Pancreas (tissue), 10 donors: ENCODE results near the gene SRPK3. TPM values are rescaled to one million over a fixed set of nuclear protein-coding genes. Genes with fewer than 3 reads are reported as not detected.

Experiments used
- ATAC-seq, 4 donors: fragments of 200-7000 bp; cut with Tn5 transposase; one replicate each; pipeline versions ENCODE4 v1.8.0 to v1.9.1; 2020; ENCODE audit warnings: mild to moderate bottlenecking in 4 of 4, moderate library complexity in 4 of 4
- DNase-seq, 6 donors: peaks; one replicate each; pipeline ENCODE4 v3.0.0-alpha.2; 2020
- FAIRE-seq: peaks from 2 replicates; lab custom pipeline; 2012; peaks lifted over from hg19 to GRCh38; lab: Jason Lieb, UNC
- H3K27ac ChIP-seq, 4 donors: fragments of 200-600 bp; sonication (generic); 1 replicate in 3 of 4; 2 replicates in 1 of 4; pipeline versions ENCODE4 v1.5.0 to v1.8.0; 2020
- H3K27me3 ChIP-seq, 4 donors: fragments of 200-600 bp; one replicate each; pipeline ENCODE4 v1.8.0; 2021
- H3K36me3 ChIP-seq, 3 donors: fragments of 200-600 bp; sonication (generic) in 1 of 3; one replicate each; pipeline versions ENCODE4 v1.5.0 to v1.8.0; 2020 to 2021
- H3K4me1 ChIP-seq, 3 donors: fragments of 200-600 bp; one replicate each; pipeline ENCODE4 v1.8.0; 2021
- H3K4me3 ChIP-seq, 4 donors: fragments of 200-600 bp; sonication (generic) in 2 of 4; one replicate each; pipeline versions ENCODE4 v1.5.0 to v1.8.0; 2020 to 2021
- H3K9me3 ChIP-seq, 4 donors: fragments of 200-600 bp; one replicate each; pipeline ENCODE4 v1.8.0; 2021
- WGBS, 2 donors: extraction: QIAGEN DNeasy Blood & Tissue Kit; methylation state at CpG; one replicate each; pipeline ENCODE4 v1.1.7; 2013; 5-methylcytosine and 5-hydroxymethylcytosine counted together
- intact Hi-C, 3 donors: fragments of 100-400 bp; cut with DNase I; formaldehyde crosslinking; loops; one replicate each; pipeline versions ENCODE4 v1.11.1 to v1.14.2; 2022
- polyA plus RNA-seq, 2 donors: library from polyadenylated mRNA; stranded (reverse); fragments of 200-250 nt; gene quantifications; one replicate each; pipeline ENCODE4 v1.2.3, GENCODE V29; 2013
- total RNA-seq, 6 donors: library from RNA; stranded (reverse); fragmentation: NEBNext Ultra II Directional in 4 of 6; extraction: Animal tissue kit (Norgen Biotek cat#: 25700) in 4 of 6; gene quantifications; one replicate each; pipeline versions ENCODE4 v1.2.1 to v1.2.4, GENCODE V29; 2021 to 2023
- TF ChIP-seq, protein P1 (sequence below), 4 donors: fragments of 200-600 bp; sonication (generic) in 3 of 4; IDR thresholded peaks; one replicate each; pipeline versions ENCODE4 v1.5.0 to v1.8.0; 2021; ENCODE audit warnings: antibody characterized with exemption in 4 of 4
- donor health status: healthy with polysubstance abuse.
- donor health status: DM: no; HTN: no; CAD: no; lungs with moderate emphysema.
- donor health status: DM: no; HTN: no; CAD: no.
- donor health status: control.
- donor health status: control.
- donor health status: Bipolar disorder and iron deficiency.
- donor health status: DM: yes; HTN: yes; CAD: no.
- donor health status: DM: no; HTN: no; CAD: no.
- donor health status: DM: no; HTN: no; CAD: no.
- donor health status: DM: yes; HTN: yes; CAD: no.

SRPK3 gene
- total and polyA plus RNA-seq, 8 donors, result 0.12 to 1.5 (median 0.24) TPM; not detected in 1

DNA sequence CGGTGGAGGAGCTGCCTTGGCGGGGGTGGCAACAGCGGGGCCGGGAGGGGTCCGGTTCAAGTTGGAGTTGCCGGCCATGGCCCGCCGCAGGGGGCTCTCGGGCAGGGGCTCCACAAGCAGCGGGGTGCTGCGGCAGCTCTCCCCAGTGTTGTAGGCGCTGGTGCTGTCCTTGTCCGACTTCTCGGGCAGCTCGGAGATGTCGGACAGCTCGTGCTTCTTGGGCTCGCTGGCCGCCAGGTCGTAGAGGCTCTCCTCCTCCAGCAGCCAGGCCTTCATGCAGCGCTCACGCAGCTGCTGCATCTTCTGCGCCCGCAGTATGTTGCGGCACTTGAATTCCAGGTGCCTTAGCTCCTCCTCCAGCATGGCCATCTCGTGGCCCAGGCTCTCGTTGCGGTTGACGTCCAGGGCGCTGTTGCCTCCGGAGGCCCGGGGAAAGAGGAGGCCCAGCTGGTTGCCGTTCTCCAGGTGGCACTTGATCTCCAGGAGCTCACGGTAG is 23.3 kb downstream of the SRPK3 start:
- intact Hi-C loops, result no loop called here
- no peak for ATAC-seq
- no peak overlapping the region for H3K4me3 ChIP-seq
- TF ChIP-seq, protein P1, sequence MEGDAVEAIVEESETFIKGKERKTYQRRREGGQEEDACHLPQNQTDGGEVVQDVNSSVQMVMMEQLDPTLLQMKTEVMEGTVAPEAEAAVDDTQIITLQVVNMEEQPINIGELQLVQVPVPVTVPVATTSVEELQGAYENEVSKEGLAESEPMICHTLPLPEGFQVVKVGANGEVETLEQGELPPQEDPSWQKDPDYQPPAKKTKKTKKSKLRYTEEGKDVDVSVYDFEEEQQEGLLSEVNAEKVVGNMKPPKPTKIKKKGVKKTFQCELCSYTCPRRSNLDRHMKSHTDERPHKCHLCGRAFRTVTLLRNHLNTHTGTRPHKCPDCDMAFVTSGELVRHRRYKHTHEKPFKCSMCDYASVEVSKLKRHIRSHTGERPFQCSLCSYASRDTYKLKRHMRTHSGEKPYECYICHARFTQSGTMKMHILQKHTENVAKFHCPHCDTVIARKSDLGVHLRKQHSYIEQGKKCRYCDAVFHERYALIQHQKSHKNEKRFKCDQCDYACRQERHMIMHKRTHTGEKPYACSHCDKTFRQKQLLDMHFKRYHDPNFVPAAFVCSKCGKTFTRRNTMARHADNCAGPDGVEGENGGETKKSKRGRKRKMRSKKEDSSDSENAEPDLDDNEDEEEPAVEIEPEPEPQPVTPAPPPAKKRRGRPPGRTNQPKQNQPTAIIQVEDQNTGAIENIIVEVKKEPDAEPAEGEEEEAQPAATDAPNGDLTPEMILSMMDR (IDR thresholded peaks at IDR 0.05), result no peak
- 95 to 96% methylated on average over 33 to 34 of the region's 34 CpGs for WGBS, 2 donors
- H3K9me3 ChIP-seq, result no peaks in the 10 kb centered on the region
- H3K4me1 ChIP-seq, result no peaks in the 10 kb centered on the region
- no peaks in the 10 kb centered on the region for H3K36me3 ChIP-seq
- DNase-seq, result peak in 1 of 6 donors; percentile 65
- H3K27ac ChIP-seq, result no peak overlapping the region
- no peaks in the 10 kb centered on the region for H3K27me3 ChIP-seq
- no peak for FAIRE-seq

DNA sequence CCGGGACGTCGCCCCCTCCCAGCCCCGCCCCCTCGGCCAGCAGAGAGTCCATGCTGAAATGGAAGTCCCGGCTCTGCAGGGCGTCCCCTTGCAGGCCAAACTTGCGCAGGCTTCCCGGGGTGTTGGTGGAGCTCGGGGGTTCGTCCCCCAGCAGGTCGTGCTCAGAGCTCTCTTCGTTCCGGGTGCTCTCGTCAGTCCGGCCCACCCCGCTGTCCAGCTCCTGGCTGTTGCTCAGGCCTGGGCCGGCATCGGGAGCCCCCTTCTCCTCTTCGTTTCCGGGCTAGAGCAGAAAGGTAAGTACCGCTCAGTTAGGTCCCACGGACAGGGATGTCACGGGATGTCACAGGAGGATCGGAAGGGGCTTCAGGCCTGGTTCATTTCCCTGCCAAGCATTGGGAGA is 23.8 kb downstream of the SRPK3 start:
- Histone ChIP-seq H3K9me3 (no peaks in the 10 kb centered on the region), H3K27me3 (no peaks in the 10 kb centered on the region), H3K27ac (no peak overlapping the region), H3K4me3 (no peak overlapping the region), H3K36me3 (no peaks in the 10 kb centered on the region), H3K4me1 (no peaks in the 10 kb centered on the region)
- ATAC-seq (no peak), DNase-seq (peak in 2 of 6 donors; percentile 9 to 62), FAIRE-seq (no peak)
- intact Hi-C loops, result no loop called here
- TF ChIP-seq, protein P1 (IDR thresholded peaks at IDR 0.05), result no peak
- WGBS, 2 donors, result 89 to 90% methylated on average over 25 of the region's 25 CpGs

DNA sequence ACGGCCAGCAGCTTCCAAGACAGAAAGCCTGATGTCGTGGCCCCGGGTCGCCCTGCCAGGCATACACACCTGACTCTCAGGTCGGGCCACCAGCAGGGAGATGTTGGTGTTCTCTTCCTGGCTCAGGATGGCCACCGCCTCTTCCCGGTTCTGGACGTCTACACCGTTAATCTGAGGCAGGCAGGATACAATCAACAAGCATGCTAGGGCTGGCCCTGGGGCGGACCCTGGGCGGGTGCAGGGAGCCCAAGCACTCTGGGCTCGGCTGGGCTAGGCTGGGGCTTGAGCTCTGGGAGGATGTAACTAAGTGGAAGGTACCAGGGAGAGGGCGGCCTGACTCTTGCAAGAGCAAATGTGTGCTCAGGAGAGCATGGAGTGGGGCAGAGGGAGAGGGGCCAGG is 24.6 kb downstream of the SRPK3 start:
- Histone ChIP-seq H3K4me1 (no peaks in the 10 kb centered on the region), H3K36me3 (no peaks in the 10 kb centered on the region), H3K4me3 (no peak overlapping the region), H3K9me3 (no peaks in the 10 kb centered on the region), H3K27me3 (no peaks in the 10 kb centered on the region), H3K27ac (no peak overlapping the region)
- DNase-seq, result peak in 2 of 6 donors; percentile 2 to 46
- WGBS, 2 donors, result 80 to 81% methylated on average over 13 of the region's 13 CpGs
- intact Hi-C loops, result no loop called here
- TF ChIP-seq, protein P1 (IDR thresholded peaks at IDR 0.05), result no peak
- FAIRE-seq, result no peak
- no peak for ATAC-seq

DNA sequence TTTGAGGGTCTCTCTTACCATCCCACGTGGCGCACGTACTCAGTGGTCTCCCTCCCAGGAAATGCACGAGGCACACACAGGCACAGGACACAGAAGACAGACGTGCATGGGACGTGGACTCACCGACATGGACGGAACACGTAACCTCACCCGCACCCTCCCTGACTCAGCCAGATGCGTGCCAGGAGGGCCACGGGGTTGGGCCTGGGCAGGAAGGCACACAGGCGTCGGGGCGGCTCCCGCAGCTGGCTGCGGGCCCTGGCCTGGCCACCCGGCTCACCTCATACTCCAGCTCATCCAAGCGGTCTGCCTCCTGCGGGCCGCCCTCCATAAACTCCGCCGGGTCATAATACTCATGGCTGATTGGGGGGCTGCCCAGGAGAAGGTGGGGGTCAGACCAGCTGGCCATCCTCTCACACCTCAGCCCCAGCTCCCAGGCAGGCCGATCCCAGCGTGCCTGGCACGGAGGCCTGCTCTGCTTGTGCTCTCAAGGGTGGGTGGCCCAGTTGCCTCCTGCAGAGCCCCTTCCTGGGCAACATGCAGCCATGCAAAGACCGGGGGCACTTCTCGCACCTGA is 26.2 kb downstream of the SRPK3 start:
- ATAC-seq (no peak), FAIRE-seq (no peak), DNase-seq (peak in 1 of 6 donors; percentile 56)
- no peaks in the 10 kb centered on the region for H3K36me3 ChIP-seq
- no peaks in the 10 kb centered on the region for H3K4me1 ChIP-seq
- H3K27ac ChIP-seq, result no peak overlapping the region
- H3K27me3 ChIP-seq, result no peaks in the 10 kb centered on the region
- TF ChIP-seq, protein P1 (IDR thresholded peaks at IDR 0.05), result no peak
- no peak overlapping the region for H3K4me3 ChIP-seq
- H3K9me3 ChIP-seq, result no peaks in the 10 kb centered on the region
- WGBS, 2 donors, result 92% methylated on average over 28 of the region's 28 CpGs
- intact Hi-C loops, result no loop called here

DNA sequence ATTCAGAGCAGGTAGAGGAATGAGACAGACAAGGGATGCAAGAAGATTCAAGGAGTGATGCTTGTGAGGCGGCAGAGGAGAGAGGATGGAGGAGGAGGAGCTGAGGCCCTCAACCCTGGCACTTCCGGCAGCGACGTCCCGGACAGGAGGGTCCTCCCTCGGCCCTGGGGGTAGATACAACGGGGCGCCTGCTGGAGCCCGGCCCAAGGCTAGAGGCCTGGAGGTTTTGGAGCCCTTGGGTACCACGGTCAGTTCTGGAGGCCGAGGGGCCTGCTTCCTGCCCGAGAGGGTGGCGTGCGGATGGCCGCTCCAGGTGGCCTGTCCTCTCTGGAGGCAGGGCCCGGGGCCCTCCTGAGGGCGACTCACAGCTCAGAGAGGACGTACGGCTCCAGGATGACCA is 27.1 kb downstream of the SRPK3 start:
- Histone ChIP-seq H3K27ac (no peak overlapping the region), H3K4me1 (no peaks in the 10 kb centered on the region), H3K36me3 (no peaks in the 10 kb centered on the region), H3K27me3 (no peaks in the 10 kb centered on the region), H3K9me3 (no peaks in the 10 kb centered on the region), H3K4me3 (no peak overlapping the region)
- intact Hi-C loops, result no loop called here
- FAIRE-seq (no peak), DNase-seq (no peak), ATAC-seq (no peak)
- TF ChIP-seq, protein P1 (IDR thresholded peaks at IDR 0.05), result no peak
- WGBS, 2 donors, result 86 to 89% methylated on average over 18 to 19 of the region's 19 CpGs
